Epithelial cell of esophagus (primary cell): ENCODE results near the gene NT5C1A.

Source experiments
- DNase-seq: peaks from one replicate; pipeline ENCODE4 v3.0.0; 2010; ENCODE audit warnings: low read depth
- H3K4me3 ChIP-seq: 2 replicates; pipeline ENCODE4 v1.5.1; 2011; ENCODE audit warnings: mild to moderate bottlenecking, low read length, control low read depth
- CTCF ChIP-seq: IDR thresholded peaks from 2 replicates; pipeline ENCODE4 v1.5.1; 2011; ENCODE audit warnings: low read depth, mild to moderate bottlenecking, low read length, control low read depth, inconsistent platforms; ENCODE audit not compliant: insufficient read depth; ENCODE audit errors: missing control alignments

The NT5C1A gene

GRCh38 chr1:39676948-39677548 is 5.1 kb upstream of the NT5C1A start:
- H3K4me3 ChIP-seq = no peak overlapping the region
- no peak for TF ChIP-seq CTCF
- DNase-seq = no peak

DNA sequence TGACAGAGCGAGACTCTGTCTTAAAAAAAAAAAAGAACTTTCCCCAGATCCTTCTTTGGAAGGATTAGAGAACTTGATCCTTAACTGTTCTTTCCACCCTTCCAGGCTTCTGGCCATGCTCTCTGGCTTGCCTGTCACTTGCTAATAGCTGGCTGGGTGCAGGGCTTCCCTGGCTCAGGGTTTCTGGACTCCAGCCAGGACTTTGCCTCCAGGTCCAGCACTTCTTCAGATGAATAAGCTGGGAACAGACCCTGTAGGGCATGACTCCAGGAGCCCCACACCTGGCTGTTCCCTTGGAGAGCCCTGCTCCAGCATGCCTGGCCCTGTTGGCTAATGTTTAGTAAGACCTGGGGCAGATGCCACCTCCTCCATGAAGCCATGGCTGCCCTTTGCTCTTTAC is 3.3 kb upstream of the NT5C1A start:
- peak; percentile 89 for DNase-seq
- no peak overlapping the region for H3K4me3 ChIP-seq
- TF ChIP-seq CTCF = no peak

DNA sequence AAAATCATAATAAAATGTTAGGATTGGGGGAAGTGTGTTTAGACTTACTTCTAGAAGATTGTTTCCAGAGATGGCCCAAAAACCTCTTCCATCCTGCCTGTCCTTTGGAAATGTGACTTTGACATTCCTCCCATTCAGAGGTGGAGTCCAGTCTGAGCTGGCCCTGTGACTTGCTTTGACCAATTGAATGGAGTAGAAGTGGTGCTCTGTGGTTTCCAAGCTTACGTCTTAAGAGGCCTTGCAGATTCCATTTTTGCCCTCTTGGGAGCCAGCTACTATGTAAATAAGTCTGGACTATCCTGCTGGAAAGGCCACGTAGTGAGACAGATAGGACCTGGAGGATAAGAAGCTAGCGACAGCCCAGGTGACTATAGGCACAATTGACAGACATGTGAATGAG is 1.3 kb upstream of the NT5C1A start:
- no peak for TF ChIP-seq CTCF
- no peak for DNase-seq
- H3K4me3 ChIP-seq = no peak overlapping the region

- no peak for TF ChIP-seq CTCF
- H3K4me3 ChIP-seq = no peak overlapping the region
- no peak for DNase-seq
Measured at GRCh38 chr1:39672551-39672947, 642 bp upstream of the NT5C1A start.

DNA sequence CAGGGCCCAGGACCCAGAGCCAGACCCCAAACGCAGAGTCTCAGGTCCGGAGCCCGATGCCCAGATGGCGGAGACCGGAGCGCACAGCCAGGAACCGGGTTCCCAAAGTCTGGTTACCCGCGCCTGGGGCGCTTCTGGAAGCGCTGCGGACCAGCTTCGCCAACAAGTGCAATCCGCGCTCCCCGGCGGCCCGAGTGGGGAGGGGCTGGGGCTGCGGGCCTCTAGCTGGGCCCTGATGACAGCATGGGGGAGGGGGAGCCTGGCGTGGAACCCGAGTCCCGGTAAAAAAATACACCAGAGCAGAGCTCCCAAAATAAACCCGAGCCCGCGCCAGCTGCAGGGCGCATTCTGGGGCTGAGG is 494 bp downstream of the NT5C1A start:
- DNase-seq = no peak
- H3K4me3 ChIP-seq = peak overlapping the region; percentile 24
- TF ChIP-seq CTCF = no peak

DNA sequence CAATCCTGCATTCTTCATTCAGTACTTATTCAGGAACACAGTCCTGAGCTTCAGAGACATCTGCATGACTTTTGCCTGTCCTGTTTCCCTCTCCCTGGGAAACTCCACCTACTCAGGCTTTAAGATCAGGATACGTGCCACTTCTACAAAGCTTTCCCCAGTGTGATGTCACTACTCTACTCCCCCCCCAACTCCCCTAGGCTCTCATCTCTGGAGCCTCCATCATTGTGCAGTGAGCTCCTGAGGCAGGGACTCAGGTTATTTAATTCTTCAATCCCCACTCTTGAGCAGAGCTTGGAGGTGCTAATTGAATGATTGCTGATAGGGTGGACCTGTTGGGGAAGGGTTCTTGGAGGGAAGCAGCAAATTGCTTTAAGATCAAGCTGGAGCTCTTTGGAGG is 1.2 kb downstream of the NT5C1A start:
- no peak for DNase-seq
- TF ChIP-seq CTCF = no peak
- no peak overlapping the region for H3K4me3 ChIP-seq

DNA sequence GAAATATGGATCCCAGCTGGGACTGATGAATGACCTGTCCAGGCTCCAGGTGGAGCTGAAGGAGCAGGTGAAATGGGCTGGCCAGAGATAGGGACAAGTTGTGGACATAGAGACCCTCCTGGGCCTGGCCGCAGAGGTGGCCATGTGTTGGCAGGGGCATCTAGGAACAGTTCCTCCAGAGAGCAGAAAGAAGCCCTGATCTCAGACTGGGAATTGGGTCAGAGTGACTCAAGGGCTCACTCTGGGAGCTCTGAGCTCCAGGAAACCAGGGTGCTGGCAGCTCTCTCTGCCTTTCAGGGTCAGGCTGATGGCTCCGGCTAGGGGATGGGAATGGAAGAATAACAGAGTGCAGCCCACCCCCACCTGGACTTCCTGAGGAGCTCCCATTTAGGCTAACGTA is 3.0 kb downstream of the NT5C1A start:
- no peak for TF ChIP-seq CTCF
- DNase-seq = no peak
- H3K4me3 ChIP-seq = no peak overlapping the region
